ENCODE results near the gene CMPK1. TPM values are rescaled to one million over a fixed set of nuclear protein-coding genes. Genes with fewer than 3 reads are reported as not detected.

The CMPK1 gene
- polyA plus RNA-seq, 4 donors: 66.3 to 83.9 (median 81.9) TPM

- no peak for DNase-seq (ENCODE audit: low read depth in 4 of 4, low spot score in 3 of 4)
Observed at GRCh38 chr1:47418122-47418521, 84.5 kb downstream of the CMPK1 start.

- DNase-seq (ENCODE audit: low read depth in 4 of 4, low spot score in 3 of 4): no peak
Observed at GRCh38 chr1:47418681-47419325, 85.2 kb downstream of the CMPK1 start.

GRCh38 chr1:47420547-47420946, 87.0 kb downstream of the CMPK1 start:
- no peak for DNase-seq (ENCODE audit: low read depth in 4 of 4, low spot score in 3 of 4)

GRCh38 chr1:47423872-47424271, 90.3 kb downstream of the CMPK1 start:
- DNase-seq (ENCODE audit: low read depth in 4 of 4, low spot score in 3 of 4): no peak

GRCh38 chr1:47424336-47424982, 90.9 kb downstream of the CMPK1 start:
- no peak for DNase-seq (ENCODE audit: low read depth in 4 of 4, low spot score in 3 of 4)

Other genes starting within 250 kb of the CMPK1 start
- gene CYP4A22, start 196.3 kb upstream of the CMPK1 start, polyA plus RNA-seq (ENCODE audit: insufficient read length in 4 of 4): 1 to 10 TPM; 5.1 to 7.8 (median 7.5) TPM
- gene PDZK1IP1, start 143.8 kb upstream of the CMPK1 start, polyA plus RNA-seq (ENCODE audit: insufficient read length in 4 of 4): 10 to 100 TPM; 39.5 to 60.3 (median 49.0) TPM
- gene TAL1, start 101.6 kb upstream of the CMPK1 start, polyA plus RNA-seq (ENCODE audit: insufficient read length in 4 of 4): 1 to 10 TPM; 4.2 to 6.3 (median 4.7) TPM
- 1 to 10 TPM; 7.9 to 9.2 (median 8.9) TPM for gene STIL, start 19.6 kb upstream of the CMPK1 start, polyA plus RNA-seq (ENCODE audit: insufficient read length in 4 of 4)
- under 1 TPM in 3 of 4 donors, not detected in 1; 0.11 to 0.27 (median 0.26) TPM for gene FOXE3, start 82.5 kb downstream of the CMPK1 start, polyA plus RNA-seq (ENCODE audit: insufficient read length in 4 of 4)
- 1 to 10 TPM; 5.6 to 9.6 (median 6.2) TPM for gene FOXD2, start 104.3 kb downstream of the CMPK1 start, polyA plus RNA-seq (ENCODE audit: insufficient read length in 4 of 4)